NOMO-1 (cell line): Measurements from ENCODE around the gene DACH2.
"Not testable (repeated sequence)": the region's sequence is repeated elsewhere in the genome, so short reads cannot be mapped to it uniquely, and the experiment has no call there.

Experiments
- DNase-seq, 2 experiments: peaks; one replicate each; lab custom pipeline; 2025; ENCODE audit not compliant: unreplicated experiment in 2 of 2; lab: John Stamatoyannopoulos, UW

The DACH2 gene

GRCh38 chrX:86148024-86148511 is at the start of gene DACH2:
Gene DACH2, plus strand, starts transcription at chrX:86148451.
- no peak for DNase-seq

- no peak for DNase-seq
Measured at GRCh38 chrX:86102341-86102740, 45.9 kb upstream of the DACH2 start.

- DNase-seq = no peak
Measured at GRCh38 chrX:86103061-86103460, 45.2 kb upstream of the DACH2 start.

- DNase-seq = no peak
Measured at GRCh38 chrX:86104526-86104925, 43.7 kb upstream of the DACH2 start.

GRCh38 chrX:86121916-86122315 is 26.3 kb upstream of the DACH2 start:
- no peak for DNase-seq

- peak in 1 of 2 experiments; percentile 15 for DNase-seq
Measured at GRCh38 chrX:86133761-86134160, 14.5 kb upstream of the DACH2 start.

GRCh38 chrX:86137071-86137470 is 11.2 kb upstream of the DACH2 start:
- DNase-seq = no peak

- no peak for DNase-seq
Measured at GRCh38 chrX:86141786-86142185, 6.5 kb upstream of the DACH2 start.

- no peak for DNase-seq
Measured at GRCh38 chrX:86146102-86146501, 2.1 kb upstream of the DACH2 start.

GRCh38 chrX:86148594-86148993 is 343 bp downstream of the DACH2 start:
- DNase-seq = no peak

- DNase-seq = no peak
Measured at GRCh38 chrX:86149119-86149518, 868 bp downstream of the DACH2 start.

- no peak for DNase-seq
Measured at GRCh38 chrX:86154553-86154952, 6.3 kb downstream of the DACH2 start.

GRCh38 chrX:86171366-86171765 is 23.1 kb downstream of the DACH2 start:
- DNase-seq = no peak

GRCh38 chrX:86178906-86179305 is 30.7 kb downstream of the DACH2 start:
- DNase-seq = no peak

GRCh38 chrX:86181325-86181724 is 33.1 kb downstream of the DACH2 start:
- not testable (repeated sequence) for DNase-seq

GRCh38 chrX:86192827-86193226 is 44.6 kb downstream of the DACH2 start:
- no peak for DNase-seq

GRCh38 chrX:86194758-86195157 is 46.5 kb downstream of the DACH2 start:
- no peak for DNase-seq

- no peak for DNase-seq
Measured at GRCh38 chrX:86195343-86195742, 47.1 kb downstream of the DACH2 start.

- DNase-seq = no peak
Measured at GRCh38 chrX:86197815-86198214, 49.6 kb downstream of the DACH2 start.

- DNase-seq = no peak
Measured at GRCh38 chrX:86210772-86211171, 62.5 kb downstream of the DACH2 start.

- no peak for DNase-seq
Measured at GRCh38 chrX:86215260-86215659, 67.0 kb downstream of the DACH2 start.

GRCh38 chrX:86237482-86237881 is 89.2 kb downstream of the DACH2 start:
- no peak for DNase-seq

- no peak for DNase-seq
Measured at GRCh38 chrX:86241547-86241946, 93.3 kb downstream of the DACH2 start.
